Ramos (cell line): ENCODE data around the gene YAP1.

Experiments used
- in situ Hi-C: fragments of 300-500 bp; cut with MboI; formaldehyde crosslinking; loops from one replicate; pipeline ENCODE4 v1.14.3; 2022; ENCODE audit warnings: low sequenced_read_pairs; ENCODE audit not compliant: unreplicated experiment

The YAP1 gene

GRCh38 chr11:102116453-102117205 lies 6.4 kb downstream of the YAP1 start:
- in situ Hi-C loops: no loop called here

GRCh38 chr11:102117472-102118113 lies 7.3 kb downstream of the YAP1 start:
- in situ Hi-C loops: no loop called here

- in situ Hi-C loops: no loop called here
Observed at GRCh38 chr11:102118937-102119336, 8.7 kb downstream of the YAP1 start.

- in situ Hi-C loops: no loop called here
Observed at GRCh38 chr11:102119997-102120396, 9.8 kb downstream of the YAP1 start.

GRCh38 chr11:102120437-102120973 lies 10.3 kb downstream of the YAP1 start:
- in situ Hi-C loops: no loop called here

- in situ Hi-C loops: no loop called here
Observed at GRCh38 chr11:102121329-102121728, 11.1 kb downstream of the YAP1 start.

- in situ Hi-C loops: no loop called here
Observed at GRCh38 chr11:102134597-102134996, 24.4 kb downstream of the YAP1 start.

- in situ Hi-C loops: no loop called here
Observed at GRCh38 chr11:102135256-102135655, 25.0 kb downstream of the YAP1 start.

GRCh38 chr11:102138223-102138622 lies 28.0 kb downstream of the YAP1 start:
- in situ Hi-C loops: no loop called here

- in situ Hi-C loops: no loop called here
Observed at GRCh38 chr11:102138670-102139069, 28.4 kb downstream of the YAP1 start.

- in situ Hi-C loops: no loop called here
Observed at GRCh38 chr11:102139081-102139498, 28.8 kb downstream of the YAP1 start.

- in situ Hi-C loops: no loop called here
Observed at GRCh38 chr11:102142333-102142732, 32.1 kb downstream of the YAP1 start.

- in situ Hi-C loops: no loop called here
Observed at GRCh38 chr11:102143867-102144266, 33.6 kb downstream of the YAP1 start.

- in situ Hi-C loops: no loop called here
Observed at GRCh38 chr11:102144357-102145355, 34.4 kb downstream of the YAP1 start.

- in situ Hi-C loops: no loop called here
Observed at GRCh38 chr11:102147015-102147414, 36.8 kb downstream of the YAP1 start.

- in situ Hi-C loops: no loop called here
Observed at GRCh38 chr11:102147632-102148031, 37.4 kb downstream of the YAP1 start.

GRCh38 chr11:102148059-102148458 lies 37.8 kb downstream of the YAP1 start:
- in situ Hi-C loops: no loop called here

GRCh38 chr11:102151784-102152525 lies 41.7 kb downstream of the YAP1 start:
- in situ Hi-C loops: no loop called here

- in situ Hi-C loops: no loop called here
Observed at GRCh38 chr11:102153082-102153481, 42.8 kb downstream of the YAP1 start.

GRCh38 chr11:102154806-102155205 lies 44.6 kb downstream of the YAP1 start:
- in situ Hi-C loops: no loop called here
